ENCODE measurements around the gene DDN.

- TF ChIP-seq CTCF (conservative IDR thresholded peaks at IDR 0.05) (no peak), EZH2 (IDR thresholded peaks at IDR 0.05; ENCODE audit: low read depth) (no peak)
Observed at GRCh38 chr12:48986720-48987291, 12.4 kb downstream of the DDN start.

All from PC-9 (cell line).